ENCODE data around the gene CLIP2.
"Not testable (repeated sequence)": the region's sequence is repeated elsewhere in the genome, so short reads cannot be mapped to it uniquely, and the experiment has no call there.

CLIP2 gene

GRCh38 chr7:74289018-74289658 is at the start of gene CLIP2:
TSS of gene CLIP2 (plus strand) at chr7:74289407. CDS start at chr7:74317547, 28,140 bp downstream.
- no peak for DNase-seq (ENCODE audit: low read depth)
- H3K4me3 ChIP-seq (ENCODE audit: control insufficient read depth, low read depth, low read length) = peak within 1 kb of the TSS; percentile 88

GRCh38 chr7:74240482-74240881 is 48.7 kb upstream of the CLIP2 start:
- TF ChIP-seq CTCF (IDR thresholded peaks at IDR 0.05; ENCODE audit: control insufficient read depth, insufficient read depth, low read depth, low read length, missing control alignments) = no peak
- no peak overlapping the region for H3K4me3 ChIP-seq (ENCODE audit: control insufficient read depth, low read depth, low read length)
- DNase-seq (ENCODE audit: low read depth) = no peak

More at GRCh38 chr7:74289018-74289658, at the start of gene CLIP2:
- TF ChIP-seq CTCF (IDR thresholded peaks at IDR 0.05; ENCODE audit: control insufficient read depth, insufficient read depth, low read depth, low read length, missing control alignments) = no peak

GRCh38 chr7:74242122-74242443 is 47.1 kb upstream of the CLIP2 start:
- DNase-seq (ENCODE audit: low read depth) = no peak
- no peak overlapping the region for H3K4me3 ChIP-seq (ENCODE audit: control insufficient read depth, low read depth, low read length)
- TF ChIP-seq CTCF (IDR thresholded peaks at IDR 0.05; ENCODE audit: control insufficient read depth, insufficient read depth, low read depth, low read length, missing control alignments) = no peak

- H3K4me3 ChIP-seq (ENCODE audit: control insufficient read depth, low read depth, low read length) = no peak overlapping the region
- TF ChIP-seq CTCF (IDR thresholded peaks at IDR 0.05; ENCODE audit: control insufficient read depth, insufficient read depth, low read depth, low read length, missing control alignments) = no peak
- no peak for DNase-seq (ENCODE audit: low read depth)
Measured at GRCh38 chr7:74246497-74246896, 42.7 kb upstream of the CLIP2 start.

- no peak overlapping the region for H3K4me3 ChIP-seq (ENCODE audit: control insufficient read depth, low read depth, low read length)
- DNase-seq (ENCODE audit: low read depth) = no peak
- TF ChIP-seq CTCF (IDR thresholded peaks at IDR 0.05; ENCODE audit: control insufficient read depth, insufficient read depth, low read depth, low read length, missing control alignments) = no peak
Measured at GRCh38 chr7:74248156-74248555, 41.1 kb upstream of the CLIP2 start.

GRCh38 chr7:74249058-74249457 is 40.1 kb upstream of the CLIP2 start:
- not testable (repeated sequence) for DNase-seq (ENCODE audit: low read depth); H3K4me3 ChIP-seq (ENCODE audit: control insufficient read depth, low read depth, low read length)

GRCh38 chr7:74252893-74253292 is 36.3 kb upstream of the CLIP2 start:
- TF ChIP-seq CTCF (IDR thresholded peaks at IDR 0.05; ENCODE audit: control insufficient read depth, insufficient read depth, low read depth, low read length, missing control alignments) = no peak
- H3K4me3 ChIP-seq (ENCODE audit: control insufficient read depth, low read depth, low read length) = no peak overlapping the region
- DNase-seq (ENCODE audit: low read depth) = no peak

Measured in AG09309 (cell line).